HCT116 (cell line): Measurements from ENCODE around the gene ASAP3. TPM values are rescaled to one million over a fixed set of nuclear protein-coding genes. Genes with fewer than 3 reads are reported as not detected.

Source experiments
- ATAC-seq: fragments of 200-7000 bp; cut with Tn5 transposase; 2 replicates; pipeline ENCODE4 v1.9.1; 2020; ENCODE audit warnings: mild to moderate bottlenecking, moderate library complexity
- BruUV-seq: library from RNA; stranded (reverse); fragments of 400-500 nt; replicated peaks from 2 replicates; lab custom pipeline; 2021; lab: Mats Ljungman, UMichigan
- CTCF ChIA-PET: fragments of 300-600 bp; sonication (Branson Sonifier 250); formaldehyde crosslinking; loops from one replicate; lab custom pipeline; 2021; ENCODE audit warnings: antibody characterized with exemption; lab: Charles Lee
- POLR2A ChIA-PET: fragments of 300-600, 350-600 bp; sonication (Branson Sonifier 250); formaldehyde crosslinking; loops from one replicate; lab custom pipeline; 2021; ENCODE audit warnings: antibody characterized with exemption; lab: Charles Lee
- RAD21 ChIA-PET, 2 experiments: fragments of 300-600 bp; sonication (Branson Sonifier 250); formaldehyde crosslinking; loops; one replicate each; lab custom pipeline; 2023; ENCODE audit warnings: low total read pairs in 2 of 2; ENCODE audit not compliant: uncharacterized antibody in 2 of 2, unreplicated experiment in 2 of 2, low non-redundant PET in 1 of 2; lab: Charles Lee
- DNase-seq: peaks from one replicate; pipeline ENCODE4 v3.0.0-alpha.2; 2010; ENCODE audit warnings: low read depth, low spot score
- H2AFZ ChIP-seq: fragments of 200-600 bp; shearing (Covaris generic), sonication (generic); 2 replicates; pipeline ENCODE4 v1.6.1; 2017; ENCODE audit warnings: low read depth, mixed run types, mixed read lengths, antibody characterized with exemption, low read length; ENCODE audit not compliant: poor library complexity, severe bottlenecking
- H3K27ac ChIP-seq: 2 replicates; pipeline ENCODE4 v1.5.1; 2012; ENCODE audit warnings: low read depth, low read length
- H3K27me3 ChIP-seq: fragments of 200-600 bp; sonication (generic); 2 replicates; pipeline ENCODE4 v1.6.1; 2016; ENCODE audit warnings: mixed run types, low read length, mixed read lengths; ENCODE audit not compliant: insufficient read depth
- H3K36me3 ChIP-seq, 2 experiments: fragments of 200-500 bp in 1 of 2; fragments of 200-600 bp in 1 of 2; sonication (Bioruptor generic) in 1 of 2; sonication (generic) in 1 of 2; 2 replicates each; pipeline versions ENCODE4 v1.5.1 to v1.6.1; 2014 to 2016; ENCODE audit warnings: low read length in 2 of 2, inconsistent platforms in 1 of 2, mixed read lengths in 1 of 2, mixed run types in 1 of 2; ENCODE audit not compliant: insufficient read depth in 2 of 2, control insufficient read depth in 1 of 2
- H3K4me1 ChIP-seq, 2 experiments: fragments of 200-600 bp in 1 of 2; sonication (generic) in 1 of 2; 2 replicates each; pipeline versions ENCODE4 v1.5.1 to v1.6.1; 2012 to 2017; ENCODE audit warnings: low read length in 2 of 2, inconsistent platforms in 1 of 2, mild to moderate bottlenecking in 1 of 2, mixed read lengths in 1 of 2, mixed run types in 1 of 2, moderate library complexity in 1 of 2; ENCODE audit not compliant: insufficient read depth in 2 of 2, control insufficient read depth in 1 of 2
- H3K4me2 ChIP-seq: fragments of 200-600 bp; sonication (generic); 2 replicates; pipeline ENCODE4 v1.6.1; 2017; ENCODE audit warnings: mixed run types, low read length, mixed read lengths
- H3K4me3 ChIP-seq, 2 experiments: fragments of 200-600 bp in 1 of 2; sonication (generic) in 1 of 2; replicated peaks in 1 of 2; 2 replicates each; pipeline ENCODE4 v1.5.1; 2011 to 2016; ENCODE audit warnings: low read length in 2 of 2, control low read depth in 1 of 2, low read depth in 1 of 2, mild to moderate bottlenecking in 1 of 2, mixed read lengths in 1 of 2, mixed run types in 1 of 2
- H3K79me2 ChIP-seq: fragments of 200-600 bp; sonication (generic); 2 replicates; pipeline ENCODE4 v1.6.1; 2017; ENCODE audit warnings: mild to moderate bottlenecking, mixed run types, low read length, moderate library complexity, mixed read lengths; ENCODE audit not compliant: insufficient read depth
- H3K9ac ChIP-seq: fragments of 200-600 bp; sonication (generic); 2 replicates; pipeline ENCODE4 v1.6.1; 2016; ENCODE audit warnings: low read length, mixed read lengths
- H3K9me2 ChIP-seq: fragments of 200-600 bp; sonication (generic), shearing (Covaris generic); 2 replicates; pipeline ENCODE4 v1.6.1; 2017; ENCODE audit warnings: mixed run types, mild to moderate bottlenecking, moderate library complexity; ENCODE audit not compliant: insufficient read depth
- H3K9me3 ChIP-seq, 2 experiments: fragments of 200-500 bp in 1 of 2; fragments of 200-600 bp in 1 of 2; sonication (Bioruptor generic) in 1 of 2; sonication (generic) in 1 of 2; 2 replicates each; pipeline ENCODE4 v1.6.1; 2014 to 2017; ENCODE audit warnings: low read length in 2 of 2, mixed read lengths in 2 of 2, inconsistent platforms in 1 of 2, low read depth in 1 of 2, mild to moderate bottlenecking in 1 of 2, mixed run types in 1 of 2, moderate library complexity in 1 of 2; ENCODE audit not compliant: control insufficient read depth in 1 of 2, insufficient read depth in 1 of 2
- H4K20me1 ChIP-seq: fragments of 200-600 bp; sonication (generic), shearing (Covaris generic); 2 replicates; pipeline ENCODE4 v1.6.1; 2017; ENCODE audit warnings: mixed run types, mild to moderate bottlenecking, moderate library complexity; ENCODE audit not compliant: insufficient read depth
- CTCF ChIP-seq, 3 experiments: fragments of 200-600 bp in 1 of 3; sonication (generic) in 1 of 3; IDR thresholded peaks in 2 of 3; conservative IDR thresholded peaks in 1 of 3; 2 replicates each; pipeline ENCODE4 v1.5.1; 2012 to 2017; ENCODE audit warnings: low read depth in 2 of 3, low read length in 2 of 3, antibody characterized with exemption in 1 of 3, borderline replicate concordance in 1 of 3, control low read depth in 1 of 3, mild to moderate bottlenecking in 1 of 3, mixed read lengths in 1 of 3, mixed run types in 1 of 3, moderate library complexity in 1 of 3; ENCODE audit not compliant: insufficient read depth in 1 of 3
- EZH2phosphoT487 ChIP-seq: fragments of 200-600 bp; IDR thresholded peaks from 2 replicates; pipeline ENCODE4 v1.6.1; 2018; ENCODE audit warnings: antibody characterized with exemption, borderline replicate concordance
- FOSL1 ChIP-seq: IDR thresholded peaks from 2 replicates; pipeline ENCODE4 v1.6.1; 2012; ENCODE audit warnings: low read depth
- JUND ChIP-seq: IDR thresholded peaks from 2 replicates; pipeline ENCODE4 v1.6.1; 2012
- SRF ChIP-seq: IDR thresholded peaks from 2 replicates; pipeline ENCODE4 v1.6.1; 2012; ENCODE audit warnings: low read depth
- TCF7L2 ChIP-seq: IDR thresholded peaks from 2 replicates; pipeline ENCODE4 v1.7.0; 2011; ENCODE audit warnings: borderline replicate concordance, inconsistent platforms; ENCODE audit not compliant: insufficient read depth, insufficient read length; ENCODE audit errors: extremely low read depth
- ZNF274 ChIP-seq: fragments of 200-500 bp; sonication (Bioruptor generic); IDR thresholded peaks from 2 replicates; pipeline ENCODE4 v1.6.1; 2014; ENCODE audit warnings: mild to moderate bottlenecking, low read depth, low read length, inconsistent platforms
- intact Hi-C: fragments of 100-400 bp; cut with micrococcal nuclease; formaldehyde crosslinking; loops from 2 replicates; pipeline ENCODE4 v1.10.0; 2022
- total RNA-seq: library from RNA; stranded (reverse); gene quantifications from one replicate; pipeline ENCODE4 v1.2.1, GENCODE V29; 2021; ENCODE audit not compliant: unreplicated experiment

ASAP3 gene
- total RNA-seq, 1 experiment from 2014 or later = 19.7 TPM

GRCh38 chr1:23481026-23481597 lies 2.9 kb downstream of the ASAP3 start (continued):
- TF ChIP-seq TCF7L2 = no peak
- TF ChIP-seq, all 23 proteins: peak for 0

- Histone ChIP-seq H3K4me1 (peaks cover 24 to 33% of the 10 kb centered on the region in 2 experiments), H3K4me3 (no peak overlapping the region), H3K9me2 (no peaks in the 10 kb centered on the region), H2AFZ (no peak overlapping the region), H3K9me3 (no peaks in the 10 kb centered on the region), H4K20me1 (no peaks in the 10 kb centered on the region), H3K79me2 (no peaks in the 10 kb centered on the region), H3K4me2 (no peak overlapping the region), H3K27ac (no peak overlapping the region), H3K9ac (no peak overlapping the region), H3K36me3 (no peaks in the 10 kb centered on the region), H3K27me3 (no peaks in the 10 kb centered on the region)
- no peak for TF ChIP-seq JUND
- TF ChIP-seq SRF = no peak
- no peak for TF ChIP-seq EZH2phosphoT487
- no peak for TF ChIP-seq CTCF (IDR thresholded peaks at IDR 0.05 in 2 of 3, conservative IDR thresholded peaks at IDR 0.05 in 1 of 3; ENCODE audit: borderline replicate concordance in 1 of 3, insufficient read depth in 1 of 3, low read depth in 2 of 3, low read length in 2 of 3)
- TF ChIP-seq FOSL1 = no peak
- no peak for TF ChIP-seq ZNF274
- ATAC-seq = no peak
- DNase-seq = no peak
- ChIA-PET RAD21 (no interaction called here), POLR2A (no interaction called here), CTCF (interaction anchor here (1.9 kb wide), 1 partner anchor 17 kb away, joined by 8 read pairs; no protein-coding TSS in a partner anchor)
- BruUV-seq = no TSS peak
- intact Hi-C loops = no loop called here
Observed at GRCh38 chr1:23480187-23481025, 3.6 kb downstream of the ASAP3 start.
